Gastroesophageal sphincter (tissue), 3 donors: ENCODE measurements around the gene NTNG2.

Experiments used
- EP300 ChIP-seq: sonication (generic); formaldehyde crosslinking; IDR thresholded peaks from one replicate; pipeline ENCODE4 v1.6.1; 2017; ENCODE audit warnings: antibody characterized with exemption, mild to moderate bottlenecking
- POLR2A ChIP-seq, 2 donors: fragments of 450-650 bp; IDR thresholded peaks; one replicate each; pipeline ENCODE4 v1.6.1; 2017; ENCODE audit warnings: antibody characterized with exemption in 2 of 2, mild to moderate bottlenecking in 2 of 2, moderate library complexity in 1 of 2
- TF ChIP-seq, protein P1 (sequence below), 4 experiments: fragments of 200-600 bp in 2 of 4; fragments of 450-650 bp in 2 of 4; sonication (generic) in 1 of 4; IDR thresholded peaks; one replicate each; pipeline ENCODE4 v1.5.1; 2017 to 2019; ENCODE audit warnings: antibody characterized with exemption in 4 of 4, mild to moderate bottlenecking in 2 of 4, moderate library complexity in 2 of 4

DNA sequence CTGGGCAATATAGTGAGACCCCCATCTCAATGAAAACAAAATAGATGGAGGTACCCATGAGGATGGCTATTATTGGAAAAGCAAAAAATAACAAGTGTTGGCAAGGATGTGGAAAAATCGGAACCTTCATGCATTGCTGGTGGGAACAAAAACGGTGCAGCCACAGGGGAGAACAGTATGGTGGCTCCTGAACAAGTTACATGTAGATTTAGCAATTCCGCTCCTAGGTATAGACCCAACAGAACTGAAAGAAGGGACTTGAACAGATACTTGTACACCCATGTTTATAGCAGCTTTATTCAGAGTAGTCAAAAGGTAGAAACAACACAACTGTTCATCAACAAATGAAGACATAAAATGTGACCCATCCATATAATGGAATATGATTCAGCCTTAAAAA lies 43.0 kb downstream of the NTNG2 start:
- TF ChIP-seq, protein P1, sequence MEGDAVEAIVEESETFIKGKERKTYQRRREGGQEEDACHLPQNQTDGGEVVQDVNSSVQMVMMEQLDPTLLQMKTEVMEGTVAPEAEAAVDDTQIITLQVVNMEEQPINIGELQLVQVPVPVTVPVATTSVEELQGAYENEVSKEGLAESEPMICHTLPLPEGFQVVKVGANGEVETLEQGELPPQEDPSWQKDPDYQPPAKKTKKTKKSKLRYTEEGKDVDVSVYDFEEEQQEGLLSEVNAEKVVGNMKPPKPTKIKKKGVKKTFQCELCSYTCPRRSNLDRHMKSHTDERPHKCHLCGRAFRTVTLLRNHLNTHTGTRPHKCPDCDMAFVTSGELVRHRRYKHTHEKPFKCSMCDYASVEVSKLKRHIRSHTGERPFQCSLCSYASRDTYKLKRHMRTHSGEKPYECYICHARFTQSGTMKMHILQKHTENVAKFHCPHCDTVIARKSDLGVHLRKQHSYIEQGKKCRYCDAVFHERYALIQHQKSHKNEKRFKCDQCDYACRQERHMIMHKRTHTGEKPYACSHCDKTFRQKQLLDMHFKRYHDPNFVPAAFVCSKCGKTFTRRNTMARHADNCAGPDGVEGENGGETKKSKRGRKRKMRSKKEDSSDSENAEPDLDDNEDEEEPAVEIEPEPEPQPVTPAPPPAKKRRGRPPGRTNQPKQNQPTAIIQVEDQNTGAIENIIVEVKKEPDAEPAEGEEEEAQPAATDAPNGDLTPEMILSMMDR (IDR thresholded peaks at IDR 0.05) = no peak
- TF ChIP-seq POLR2A (IDR thresholded peaks at IDR 0.05) (no peak), EP300 (no peak)
